ENCODE measurements around the gene TMEM63C. TPM values are rescaled to one million over a fixed set of nuclear protein-coding genes. Genes with fewer than 3 reads are reported as not detected.

Gene TMEM63C
- total and polyA plus RNA-seq, 4 experiments from 2014 or later: 0.36 to 1.7 TPM; not detected in 2

GRCh38 chr14:77177702-77178101 is 3.9 kb upstream of the TMEM63C start:
- no peaks in the 10 kb centered on the region for H3K36me3 ChIP-seq (ENCODE audit: insufficient read depth, low read length)
- Mint-ChIP-seq H3K9me3 (peaks cover 0 to 6% (median 0%) of the 10 kb centered on the region in 8 donors), H3K27ac (no peak overlapping the region), H3K36me3 (no peaks in the 10 kb centered on the region), H3K4me1 (peaks cover 2 to 17% (median 8%) of the 10 kb centered on the region in 4 donors), H3K27me3 (peaks cover 13 to 16% of the 10 kb centered on the region in 2 donors), H3K4me3 (no peak overlapping the region)
- H3K27ac ChIP-seq (ENCODE audit: low read depth, low read length): no peak overlapping the region
- no peaks in the 10 kb centered on the region for H3K9me3 ChIP-seq (ENCODE audit: control insufficient read depth in 1 of 2, low read length in 2 of 2)
- no peak for DNase-seq
- intact Hi-C loops (cut with micrococcal nuclease): no loop called here
- no peak overlapping the region for H3K4me3 ChIP-seq (ENCODE audit: low read length in 2 of 2)
- peaks cover 14% of the 10 kb centered on the region for H3K4me1 ChIP-seq (ENCODE audit: insufficient read depth, low read length)
- H3K27me3 ChIP-seq (ENCODE audit: insufficient read depth, low read length): no peaks in the 10 kb centered on the region
- ChIA-PET POLR2A (ENCODE audit: partially characterized antibody) (no interaction called here), CTCF (ENCODE audit: partially characterized antibody) (no interaction called here)

GRCh38 chr14:77178656-77179055 is 2.9 kb upstream of the TMEM63C start:
- intact Hi-C loops (cut with micrococcal nuclease): no loop called here
- Mint-ChIP-seq H3K9me3 (peaks cover 0 to 2% (median 0%) of the 10 kb centered on the region in 8 donors), H3K27me3 (peaks cover 12 to 14% of the 10 kb centered on the region in 2 donors), H3K4me1 (peaks cover 5 to 20% (median 11%) of the 10 kb centered on the region in 4 donors), H3K27ac (no peak overlapping the region), H3K36me3 (no peaks in the 10 kb centered on the region), H3K4me3 (no peak overlapping the region)
- Histone ChIP-seq H3K4me1 (ENCODE audit: insufficient read depth, low read length) (peaks cover 18% of the 10 kb centered on the region), H3K9me3 (ENCODE audit: control insufficient read depth in 1 of 2, low read length in 2 of 2) (no peaks in the 10 kb centered on the region), H3K27me3 (ENCODE audit: insufficient read depth, low read length) (no peaks in the 10 kb centered on the region), H3K4me3 (ENCODE audit: low read length in 2 of 2) (no peak overlapping the region), H3K36me3 (ENCODE audit: insufficient read depth, low read length) (no peaks in the 10 kb centered on the region), H3K27ac (ENCODE audit: low read depth, low read length) (no peak overlapping the region)
- POLR2A ChIA-PET (ENCODE audit: partially characterized antibody): no interaction called here
- DNase-seq: no peak
- CTCF ChIA-PET (ENCODE audit: partially characterized antibody): no interaction called here

GRCh38 chr14:77180726-77181602 is 634 bp upstream of the TMEM63C start:
- H3K4me3 Mint-ChIP-seq: peak overlapping the region; percentile 74 to 85 (median 81)
- Histone ChIP-seq H3K36me3 (ENCODE audit: insufficient read depth, low read length) (no peaks in the 10 kb centered on the region), H3K4me3 (ENCODE audit: low read length in 2 of 2) (peak overlapping the region; percentile 22 to 61), H3K27ac (ENCODE audit: low read depth, low read length) (no peak overlapping the region), H3K27me3 (ENCODE audit: insufficient read depth, low read length) (no peaks in the 10 kb centered on the region), H3K9me3 (ENCODE audit: control insufficient read depth in 1 of 2, low read length in 2 of 2) (no peaks in the 10 kb centered on the region), H3K4me1 (ENCODE audit: insufficient read depth, low read length) (peaks cover 18% of the 10 kb centered on the region)
- H3K4me1 Mint-ChIP-seq: peaks cover 5 to 20% (median 11%) of the 10 kb centered on the region in 4 donors
- H3K9me3 Mint-ChIP-seq: peaks cover 0 to 2% (median 0%) of the 10 kb centered on the region in 8 donors
- CTCF ChIA-PET (ENCODE audit: partially characterized antibody): no interaction called here
- POLR2A ChIA-PET (ENCODE audit: partially characterized antibody): no interaction called here
- no peaks in the 10 kb centered on the region for H3K36me3 Mint-ChIP-seq
- peak overlapping the region in 5 of 7 donors; percentile 44 to 83 (median 72) for H3K27ac Mint-ChIP-seq
- intact Hi-C loops (cut with micrococcal nuclease): no loop called here
- DNase-seq: no peak
- peaks cover 9 to 14% of the 10 kb centered on the region in 2 donors for H3K27me3 Mint-ChIP-seq

GRCh38 chr14:77183896-77184295 is 2.3 kb downstream of the TMEM63C start:
- Histone ChIP-seq H3K36me3 (ENCODE audit: insufficient read depth, low read length) (no peaks in the 10 kb centered on the region), H3K4me3 (ENCODE audit: low read length in 2 of 2) (no peak overlapping the region), H3K9me3 (ENCODE audit: control insufficient read depth in 1 of 2, low read length in 2 of 2) (no peaks in the 10 kb centered on the region), H3K27me3 (ENCODE audit: insufficient read depth, low read length) (no peaks in the 10 kb centered on the region), H3K4me1 (ENCODE audit: insufficient read depth, low read length) (peaks cover 18% of the 10 kb centered on the region), H3K27ac (ENCODE audit: low read depth, low read length) (no peak overlapping the region)
- Mint-ChIP-seq H3K36me3 (no peaks in the 10 kb centered on the region), H3K27me3 (peaks cover 5 to 17% of the 10 kb centered on the region in 2 donors), H3K4me1 (peaks cover 5 to 20% (median 11%) of the 10 kb centered on the region in 4 donors), H3K4me3 (no peak overlapping the region), H3K9me3 (no peaks in the 10 kb centered on the region), H3K27ac (no peak overlapping the region)
- intact Hi-C loops (cut with micrococcal nuclease): no loop called here
- ChIA-PET CTCF (ENCODE audit: partially characterized antibody) (no interaction called here), POLR2A (ENCODE audit: partially characterized antibody) (no interaction called here)
- no peak for DNase-seq

GRCh38 chr14:77184396-77185092 is 2.9 kb downstream of the TMEM63C start:
- H3K27me3 Mint-ChIP-seq: peaks cover 8 to 20% of the 10 kb centered on the region in 2 donors
- Histone ChIP-seq H3K36me3 (ENCODE audit: insufficient read depth, low read length) (no peaks in the 10 kb centered on the region), H3K27ac (ENCODE audit: low read depth, low read length) (no peak overlapping the region), H3K4me3 (ENCODE audit: low read length in 2 of 2) (no peak overlapping the region), H3K27me3 (ENCODE audit: insufficient read depth, low read length) (no peaks in the 10 kb centered on the region), H3K9me3 (ENCODE audit: control insufficient read depth in 1 of 2, low read length in 2 of 2) (no peaks in the 10 kb centered on the region), H3K4me1 (ENCODE audit: insufficient read depth, low read length) (peaks cover 18% of the 10 kb centered on the region)
- H3K27ac Mint-ChIP-seq: no peak overlapping the region
- CTCF ChIA-PET (ENCODE audit: partially characterized antibody): no interaction called here
- no peaks in the 10 kb centered on the region for H3K36me3 Mint-ChIP-seq
- peak overlapping the region in 2 of 8 donors; percentile 12 to 40 for H3K4me3 Mint-ChIP-seq
- H3K9me3 Mint-ChIP-seq: no peaks in the 10 kb centered on the region
- intact Hi-C loops (cut with micrococcal nuclease): no loop called here
- no peak for DNase-seq
- POLR2A ChIA-PET (ENCODE audit: partially characterized antibody): no interaction called here
- H3K4me1 Mint-ChIP-seq: peaks cover 5 to 20% (median 11%) of the 10 kb centered on the region in 4 donors

GRCh38 chr14:77185093-77185465 is 3.5 kb downstream of the TMEM63C start:
- Mint-ChIP-seq H3K9me3 (no peaks in the 10 kb centered on the region), H3K27me3 (peaks cover 8 to 23% of the 10 kb centered on the region in 2 donors), H3K36me3 (no peaks in the 10 kb centered on the region), H3K27ac (no peak overlapping the region), H3K4me3 (no peak overlapping the region), H3K4me1 (peaks cover 5 to 20% (median 11%) of the 10 kb centered on the region in 4 donors)
- Histone ChIP-seq H3K27ac (ENCODE audit: low read depth, low read length) (no peak overlapping the region), H3K4me1 (ENCODE audit: insufficient read depth, low read length) (peaks cover 18% of the 10 kb centered on the region), H3K4me3 (ENCODE audit: low read length in 2 of 2) (no peak overlapping the region), H3K36me3 (ENCODE audit: insufficient read depth, low read length) (no peaks in the 10 kb centered on the region), H3K27me3 (ENCODE audit: insufficient read depth, low read length) (no peaks in the 10 kb centered on the region), H3K9me3 (ENCODE audit: control insufficient read depth in 1 of 2, low read length in 2 of 2) (no peaks in the 10 kb centered on the region)
- CTCF ChIA-PET (ENCODE audit: partially characterized antibody): no interaction called here
- intact Hi-C loops (cut with micrococcal nuclease): no loop called here
- POLR2A ChIA-PET (ENCODE audit: partially characterized antibody): no interaction called here
- DNase-seq: no peak

- DNase-seq: no peak
- ChIA-PET POLR2A (ENCODE audit: partially characterized antibody) (no interaction called here), CTCF (ENCODE audit: partially characterized antibody) (no interaction called here)
- H3K36me3 ChIP-seq (ENCODE audit: insufficient read depth, low read length): no peaks in the 10 kb centered on the region
- Mint-ChIP-seq H3K27me3 (peaks cover 9 to 21% of the 10 kb centered on the region in 2 donors), H3K4me1 (peaks cover 4 to 9% (median 6%) of the 10 kb centered on the region in 4 donors), H3K36me3 (no peaks in the 10 kb centered on the region), H3K4me3 (no peak overlapping the region), H3K9me3 (no peaks in the 10 kb centered on the region), H3K27ac (no peak overlapping the region)
- peaks cover 10% of the 10 kb centered on the region for H3K4me1 ChIP-seq (ENCODE audit: insufficient read depth, low read length)
- no peaks in the 10 kb centered on the region for H3K9me3 ChIP-seq (ENCODE audit: control insufficient read depth in 1 of 2, low read length in 2 of 2)
- no peaks in the 10 kb centered on the region for H3K27me3 ChIP-seq (ENCODE audit: insufficient read depth, low read length)
- no peak overlapping the region for H3K4me3 ChIP-seq (ENCODE audit: low read length in 2 of 2)
- intact Hi-C loops (cut with micrococcal nuclease): no loop called here
- no peak overlapping the region for H3K27ac ChIP-seq (ENCODE audit: low read depth, low read length)
These were observed 5.5 kb downstream of the TMEM63C start for GRCh38 chr14:77186911-77187648.

All from CD4-positive, alpha-beta memory T cell (primary cell).